ENCODE data around the gene LGSN.
"Not testable (repeated sequence)": the region's sequence is repeated elsewhere in the genome, so short reads cannot be mapped to it uniquely, and the experiment has no call there.

Gene LGSN

GRCh38 chr6:63230027-63230426 is 89.8 kb downstream of the LGSN start:
- not testable (repeated sequence) for DNase-seq

- not testable (repeated sequence) for DNase-seq
Observed at GRCh38 chr6:63227928-63228894, 91.6 kb downstream of the LGSN start.

- DNase-seq = not testable (repeated sequence)
Observed at GRCh38 chr6:63225987-63226386, 93.8 kb downstream of the LGSN start.
